ENCODE measurements around the gene CGA. TPM values are rescaled to one million over a fixed set of nuclear protein-coding genes. Genes with fewer than 3 reads are reported as not detected.

Gene CGA
- total and polyA plus RNA-seq, 4 donors = not detected

DNA sequence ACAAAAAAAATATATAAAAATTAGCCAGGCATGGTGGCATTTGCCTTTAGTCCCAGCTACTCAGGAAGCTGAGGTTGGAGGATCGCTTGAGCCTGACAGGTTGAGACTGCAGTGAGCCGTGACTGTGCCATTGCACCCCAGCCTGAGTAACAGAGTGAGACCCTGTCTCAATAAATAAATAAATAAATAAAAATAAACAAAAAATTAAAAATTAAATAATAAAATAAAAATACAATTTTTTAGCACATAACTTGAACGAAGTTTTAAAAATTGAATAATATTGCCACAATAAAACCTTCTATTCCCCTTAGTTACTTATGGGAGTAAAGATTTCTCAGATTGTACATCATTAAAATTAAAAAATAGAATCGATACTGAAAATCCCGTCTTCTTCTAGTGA, 29.2 kb upstream of the CGA start (continued):
- TF ChIP-seq, protein P1, sequence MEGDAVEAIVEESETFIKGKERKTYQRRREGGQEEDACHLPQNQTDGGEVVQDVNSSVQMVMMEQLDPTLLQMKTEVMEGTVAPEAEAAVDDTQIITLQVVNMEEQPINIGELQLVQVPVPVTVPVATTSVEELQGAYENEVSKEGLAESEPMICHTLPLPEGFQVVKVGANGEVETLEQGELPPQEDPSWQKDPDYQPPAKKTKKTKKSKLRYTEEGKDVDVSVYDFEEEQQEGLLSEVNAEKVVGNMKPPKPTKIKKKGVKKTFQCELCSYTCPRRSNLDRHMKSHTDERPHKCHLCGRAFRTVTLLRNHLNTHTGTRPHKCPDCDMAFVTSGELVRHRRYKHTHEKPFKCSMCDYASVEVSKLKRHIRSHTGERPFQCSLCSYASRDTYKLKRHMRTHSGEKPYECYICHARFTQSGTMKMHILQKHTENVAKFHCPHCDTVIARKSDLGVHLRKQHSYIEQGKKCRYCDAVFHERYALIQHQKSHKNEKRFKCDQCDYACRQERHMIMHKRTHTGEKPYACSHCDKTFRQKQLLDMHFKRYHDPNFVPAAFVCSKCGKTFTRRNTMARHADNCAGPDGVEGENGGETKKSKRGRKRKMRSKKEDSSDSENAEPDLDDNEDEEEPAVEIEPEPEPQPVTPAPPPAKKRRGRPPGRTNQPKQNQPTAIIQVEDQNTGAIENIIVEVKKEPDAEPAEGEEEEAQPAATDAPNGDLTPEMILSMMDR (IDR thresholded peaks at IDR 0.05; ENCODE audit: low read depth, low read length, missing input control) = no peak

DNA sequence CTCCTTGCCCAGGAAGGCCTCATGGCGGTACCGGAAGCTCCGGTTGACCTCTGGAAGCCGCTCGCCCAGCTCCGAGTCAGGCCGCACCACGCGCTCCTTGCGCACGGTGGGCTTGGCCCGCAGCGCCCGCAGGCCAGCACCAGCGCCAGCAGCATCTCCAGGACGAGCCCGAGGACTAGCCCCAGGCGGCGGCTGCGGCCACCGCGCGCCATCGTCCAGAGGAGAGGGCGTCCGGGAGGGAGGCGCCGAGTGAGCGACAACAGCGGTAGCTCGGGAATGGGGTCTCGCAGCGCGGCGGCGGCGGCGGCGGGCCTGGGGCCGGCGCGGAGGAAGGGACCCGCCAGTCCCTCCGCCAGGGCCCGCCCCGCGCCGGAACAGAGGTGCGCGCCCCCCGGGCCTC, 27.6 kb upstream of the CGA start:
- Histone ChIP-seq H3K4me3 (ENCODE audit: low read depth in 1 of 3, low read length in 3 of 3) (no peak overlapping the region), H3K4me1 (ENCODE audit: control insufficient read depth in 4 of 4, insufficient read depth in 4 of 4, low read length in 3 of 4) (no peaks in the 10 kb centered on the region), H3K9ac (ENCODE audit: low read depth in 1 of 2, low read length in 2 of 2) (no peak overlapping the region), H3K9me3 (ENCODE audit: control insufficient read depth in 4 of 4, low read length in 3 of 4) (no peaks in the 10 kb centered on the region), H3K27ac (ENCODE audit: low read depth in 1 of 2, low read length in 2 of 2) (no peak overlapping the region), H3K27me3 (ENCODE audit: control insufficient read depth in 4 of 4, insufficient read depth in 4 of 4, low read length in 3 of 4) (no peaks in the 10 kb centered on the region), H3K36me3 (ENCODE audit: control insufficient read depth in 4 of 4, insufficient read depth in 3 of 4, low read depth in 1 of 4, low read length in 3 of 4) (no peaks in the 10 kb centered on the region)
- 47% methylated on average over 51 of the region's 51 CpGs for WGBS
- no peak for DNase-seq (ENCODE audit: low spot score)
- TF ChIP-seq HNF4A (conservative IDR thresholded peaks at IDR 0.05) (no peak), SP1 (IDR thresholded peaks at IDR 0.05) (no peak), YY1 (IDR thresholded peaks at IDR 0.05) (no peak), TAF1 (conservative IDR thresholded peaks at IDR 0.05) (no peak), RXRA (IDR thresholded peaks at IDR 0.05) (no peak), EGR1 (IDR thresholded peaks at IDR 0.05; ENCODE audit: low read depth in 2 of 2) (no peak), GABPA (IDR thresholded peaks at IDR 0.05 in 1 of 2, conservative IDR thresholded peaks at IDR 0.05 in 1 of 2) (no peak)
- TF ChIP-seq, protein P2, sequence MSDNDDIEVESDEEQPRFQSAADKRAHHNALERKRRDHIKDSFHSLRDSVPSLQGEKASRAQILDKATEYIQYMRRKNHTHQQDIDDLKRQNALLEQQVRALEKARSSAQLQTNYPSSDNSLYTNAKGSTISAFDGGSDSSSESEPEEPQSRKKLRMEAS (IDR thresholded peaks at IDR 0.05) = no peak
- TF ChIP-seq, protein P1 (IDR thresholded peaks at IDR 0.05; ENCODE audit: low read depth, low read length, missing input control) = no peak
- TF ChIP-seq, protein P3, sequence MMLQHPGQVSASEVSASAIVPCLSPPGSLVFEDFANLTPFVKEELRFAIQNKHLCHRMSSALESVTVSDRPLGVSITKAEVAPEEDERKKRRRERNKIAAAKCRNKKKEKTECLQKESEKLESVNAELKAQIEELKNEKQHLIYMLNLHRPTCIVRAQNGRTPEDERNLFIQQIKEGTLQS (IDR thresholded peaks at IDR 0.05) = no peak

- H3K9ac ChIP-seq (ENCODE audit: low read depth in 1 of 2, low read length in 2 of 2) = no peak overlapping the region
- no peak overlapping the region for H3K4me3 ChIP-seq (ENCODE audit: low read depth in 1 of 3, low read length in 3 of 3)
- H3K4me1 ChIP-seq (ENCODE audit: control insufficient read depth in 4 of 4, insufficient read depth in 4 of 4, low read length in 3 of 4) = no peaks in the 10 kb centered on the region
- no peak overlapping the region for H3K27ac ChIP-seq (ENCODE audit: low read depth in 1 of 2, low read length in 2 of 2)
- no peak for DNase-seq (ENCODE audit: low spot score)
- 91% methylated on average over 4 of the region's 4 CpGs for WGBS
- no peak for TF ChIP-seq ZBTB33 (IDR thresholded peaks at IDR 0.05)
- TF ChIP-seq YY1 (IDR thresholded peaks at IDR 0.05) = no peak
- no peak for TF ChIP-seq NR2F2 (IDR thresholded peaks at IDR 0.05)
- H3K36me3 ChIP-seq (ENCODE audit: control insufficient read depth in 4 of 4, insufficient read depth in 3 of 4, low read depth in 1 of 4, low read length in 3 of 4) = no peaks in the 10 kb centered on the region
- no peaks in the 10 kb centered on the region for H3K9me3 ChIP-seq (ENCODE audit: control insufficient read depth in 4 of 4, low read length in 3 of 4)
- H3K27me3 ChIP-seq (ENCODE audit: control insufficient read depth in 4 of 4, insufficient read depth in 4 of 4, low read length in 3 of 4) = no peaks in the 10 kb centered on the region
Measured at GRCh38 chr6:87118054-87118453, 23.1 kb upstream of the CGA start.

All from liver (tissue), 9 donors.